Ishikawa (cell line): ENCODE measurements around the gene SBF1.
A peak's percentile ranks its signal among the peaks of the same experiment; 100 is the strongest.

Source experiments
- CEBPB ChIP-seq: IDR thresholded peaks from 2 replicates; pipeline ENCODE4 v1.6.1; 2012
- CREB1 ChIP-seq: IDR thresholded peaks from 2 replicates; pipeline ENCODE4 v1.6.1; 2012; ENCODE audit warnings: low read depth
- EGR1 ChIP-seq: IDR thresholded peaks from 2 replicates; pipeline ENCODE4 v1.6.1; 2012
- EP300 ChIP-seq: IDR thresholded peaks from 2 replicates; pipeline ENCODE4 v1.6.1; 2012; ENCODE audit warnings: borderline replicate concordance
- FOXM1 ChIP-seq: IDR thresholded peaks from 2 replicates; pipeline ENCODE4 v1.6.1; 2012; ENCODE audit warnings: low read depth, borderline replicate concordance
- MAX ChIP-seq: IDR thresholded peaks from 2 replicates; pipeline ENCODE4 v1.6.1; 2012
- NFIC ChIP-seq: IDR thresholded peaks from 2 replicates; pipeline ENCODE4 v1.6.1; 2012
- RAD21 ChIP-seq: IDR thresholded peaks from 2 replicates; pipeline ENCODE4 v1.6.1; 2012; ENCODE audit warnings: low read depth
- REST ChIP-seq: IDR thresholded peaks from 2 replicates; pipeline ENCODE4 v1.6.1; 2012; ENCODE audit warnings: low read depth, mild to moderate bottlenecking
- TAF1 ChIP-seq: IDR thresholded peaks from 2 replicates; pipeline ENCODE4 v1.6.1; 2012; ENCODE audit warnings: low read depth, mild to moderate bottlenecking
- TCF12 ChIP-seq: IDR thresholded peaks from 2 replicates; pipeline ENCODE4 v1.6.1; 2012; ENCODE audit warnings: low read depth
- TEAD4 ChIP-seq: IDR thresholded peaks from 2 replicates; pipeline ENCODE4 v1.6.1; 2012
- USF1 ChIP-seq: IDR thresholded peaks from 2 replicates; pipeline ENCODE4 v1.6.1; 2012
- YY1 ChIP-seq: IDR thresholded peaks from 2 replicates; pipeline ENCODE4 v1.6.1; 2012; ENCODE audit warnings: low read depth
- ZBTB7A ChIP-seq: IDR thresholded peaks from 2 replicates; pipeline ENCODE4 v1.6.1; 2012; ENCODE audit warnings: low read depth

The SBF1 gene

GRCh38 chr22:50471197-50471847, 3.5 kb downstream of the SBF1 start:
- TF ChIP-seq YY1 (no peak), CEBPB (no peak), USF1 (no peak), ZBTB7A (no peak), TEAD4 (no peak), FOXM1 (no peak), TAF1 (no peak), REST (no peak), EGR1 (no peak), MAX (no peak), CREB1 (no peak), EP300 (no peak), TCF12 (no peak), RAD21 (no peak), NFIC (no peak)

GRCh38 chr22:50470491-50470890, 4.3 kb downstream of the SBF1 start:
- no peak for TF ChIP-seq CEBPB

GRCh38 chr22:50469377-50470305, 5.2 kb downstream of the SBF1 start:
- TF ChIP-seq TAF1 (no peak), NFIC (peak; percentile 37; the same call in 1 of the 2 replicates), USF1 (no peak), CREB1 (no peak), TCF12 (peak; percentile 78), FOXM1 (no peak), RAD21 (no peak), TEAD4 (no peak), REST (no peak), ZBTB7A (peak; percentile 61; the same call in 1 of the 2 replicates), EP300 (0 out of 2 replicates have a peak, but pooled peaks have one; percentile 47), MAX (peak; percentile 67; the same call in 1 of the 2 replicates), EGR1 (peak; percentile 27; the same call in 1 of the 2 replicates), CEBPB (no peak), YY1 (no peak)

GRCh38 chr22:50468626-50469025, 6.2 kb downstream of the SBF1 start:
- TF ChIP-seq CREB1 (no peak), TEAD4 (no peak), TCF12 (no peak), CEBPB (no peak), EP300 (no peak), MAX (no peak), FOXM1 (no peak), REST (no peak), ZBTB7A (no peak), TAF1 (no peak), YY1 (no peak), NFIC (no peak), USF1 (no peak), EGR1 (no peak), RAD21 (no peak)
